Measurements from ENCODE around the gene FAM98B. TPM values are rescaled to one million over a fixed set of nuclear protein-coding genes. Genes with fewer than 3 reads are reported as not detected.

The FAM98B gene
- total RNA-seq, 1 experiment from 2014 or later, result 38.1 TPM

- Mint-ChIP-seq H3K27ac (no peak overlapping the region), H3K27me3 (ENCODE audit: low read depth) (no peaks in the 10 kb centered on the region), H3K36me3 (no peaks in the 10 kb centered on the region), H3K4me1 (peaks cover 6% of the 10 kb centered on the region), H3K9me3 (no peaks in the 10 kb centered on the region), H3K4me3 (no peak overlapping the region)
- TF ChIP-seq ZNF263 (CRISPR knock-in tag; IDR thresholded peaks at IDR 0.05; ENCODE audit: low read depth), result no peak
- TF ChIP-seq ELF4 (CRISPR knock-in tag; IDR thresholded peaks at IDR 0.05; ENCODE audit: low read depth), result no peak
- TF ChIP-seq ZSCAN18 (CRISPR knock-in tag; IDR thresholded peaks at IDR 0.05), result no peak
- TF ChIP-seq TEAD1 (CRISPR knock-in tag; IDR thresholded peaks at IDR 0.05), result no peak
- TF ChIP-seq IRF2 (CRISPR knock-in tag; IDR thresholded peaks at IDR 0.05; ENCODE audit: borderline replicate concordance, low read depth), result no peak
- ATAC-seq (no peak), DNase-seq (ENCODE audit: low spot score) (no peak)
- ChIA-PET CTCF (no interaction called here), POLR2A (no interaction called here)
These were observed 71.6 kb downstream of the FAM98B start for GRCh38 chr15:38525489-38525888.

DNA sequence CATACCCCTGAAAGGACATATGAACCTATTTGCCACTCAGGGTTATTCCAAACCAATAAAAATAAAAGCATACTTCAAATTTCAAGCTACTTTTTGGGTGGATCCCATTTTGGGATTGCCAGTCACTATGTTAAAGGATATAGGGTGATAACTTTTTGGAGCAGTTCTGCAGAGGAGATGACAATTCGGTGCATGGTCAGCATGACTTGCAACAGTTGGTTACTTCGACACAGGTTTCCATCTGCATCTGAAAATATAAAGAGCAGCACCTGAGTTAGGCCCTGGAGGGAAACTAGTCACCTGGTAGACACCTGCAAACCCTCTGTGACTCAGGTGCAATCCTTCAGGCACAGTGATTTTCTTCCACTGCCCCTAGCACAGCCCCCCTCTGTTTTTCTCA is 72.2 kb downstream of the FAM98B start:
- TF ChIP-seq ZNF219 (CRISPR knock-in tag; IDR thresholded peaks at IDR 0.05; ENCODE audit: borderline replicate concordance) (no peak), SMAD4 (CRISPR knock-in tag; IDR thresholded peaks at IDR 0.05) (no peak), ZNF671 (CRISPR knock-in tag; IDR thresholded peaks at IDR 0.05) (no peak), ZNF416 (CRISPR knock-in tag; IDR thresholded peaks at IDR 0.05) (no peak), ZBTB43 (CRISPR knock-in tag; IDR thresholded peaks at IDR 0.05) (no peak), OVOL2 (CRISPR knock-in tag; IDR thresholded peaks at IDR 0.05; ENCODE audit: borderline replicate concordance) (no peak), ATF6 (CRISPR knock-in tag; IDR thresholded peaks at IDR 0.05) (no peak), ATF1 (CRISPR knock-in tag; IDR thresholded peaks at IDR 0.05) (no peak)
- TF ChIP-seq, protein P1, sequence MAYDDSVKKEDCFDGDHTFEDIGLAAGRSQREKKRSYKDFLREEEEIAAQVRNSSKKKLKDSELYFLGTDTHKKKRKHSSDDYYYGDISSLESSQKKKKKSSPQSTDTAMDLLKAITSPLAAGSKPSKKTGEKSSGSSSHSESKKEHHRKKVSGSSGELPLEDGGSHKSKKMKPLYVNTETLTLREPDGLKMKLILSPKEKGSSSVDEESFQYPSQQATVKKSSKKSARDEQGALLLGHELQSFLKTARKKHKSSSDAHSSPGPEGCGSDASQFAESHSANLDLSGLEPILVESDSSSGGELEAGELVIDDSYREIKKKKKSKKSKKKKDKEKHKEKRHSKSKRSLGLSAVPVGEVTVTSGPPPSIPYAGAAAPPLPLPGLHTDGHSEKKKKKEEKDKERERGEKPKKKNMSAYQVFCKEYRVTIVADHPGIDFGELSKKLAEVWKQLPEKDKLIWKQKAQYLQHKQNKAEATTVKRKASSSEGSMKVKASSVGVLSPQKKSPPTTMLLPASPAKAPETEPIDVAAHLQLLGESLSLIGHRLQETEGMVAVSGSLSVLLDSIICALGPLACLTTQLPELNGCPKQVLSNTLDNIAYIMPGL (CRISPR knock-in tag; IDR thresholded peaks at IDR 0.05), result no peak
- TF ChIP-seq, protein P2, sequence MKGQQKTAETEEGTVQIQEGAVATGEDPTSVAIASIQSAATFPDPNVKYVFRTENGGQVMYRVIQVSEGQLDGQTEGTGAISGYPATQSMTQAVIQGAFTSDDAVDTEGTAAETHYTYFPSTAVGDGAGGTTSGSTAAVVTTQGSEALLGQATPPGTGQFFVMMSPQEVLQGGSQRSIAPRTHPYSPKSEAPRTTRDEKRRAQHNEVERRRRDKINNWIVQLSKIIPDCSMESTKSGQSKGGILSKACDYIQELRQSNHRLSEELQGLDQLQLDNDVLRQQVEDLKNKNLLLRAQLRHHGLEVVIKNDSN (CRISPR knock-in tag; IDR thresholded peaks at IDR 0.05), result no peak
- H3K4me3 Mint-ChIP-seq, result no peak overlapping the region
- no peaks in the 10 kb centered on the region for H3K36me3 Mint-ChIP-seq
- no peaks in the 10 kb centered on the region for H3K27me3 Mint-ChIP-seq (ENCODE audit: low read depth)
- H3K9me3 Mint-ChIP-seq, result no peaks in the 10 kb centered on the region
- ATAC-seq (no peak), DNase-seq (ENCODE audit: low spot score) (no peak)
- H3K4me1 Mint-ChIP-seq, result peaks cover 6% of the 10 kb centered on the region
- ChIA-PET CTCF (no interaction called here), POLR2A (no interaction called here)
- no peak overlapping the region for H3K27ac Mint-ChIP-seq

DNA sequence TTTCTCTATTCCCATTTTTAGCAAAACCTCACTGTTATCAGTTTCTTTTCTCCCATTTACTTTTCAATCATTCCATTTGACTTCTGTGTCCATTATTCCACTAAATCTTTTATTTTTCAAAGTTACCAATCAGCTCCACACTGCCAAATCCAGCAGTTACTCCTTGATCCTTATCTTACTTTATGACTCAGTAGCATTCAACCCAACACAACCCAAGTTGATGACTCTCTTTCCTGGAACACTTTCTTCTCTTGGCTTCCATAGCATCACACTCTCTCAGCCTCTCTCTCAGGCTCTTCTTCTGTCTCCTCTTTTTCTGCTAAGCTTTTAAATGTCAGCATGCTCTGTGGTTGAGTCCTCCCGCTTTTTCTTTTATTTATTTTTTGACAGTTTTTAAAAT is 74.4 kb downstream of the FAM98B start:
- no peak overlapping the region for H3K27ac Mint-ChIP-seq
- ChIA-PET CTCF (no interaction called here), POLR2A (no interaction called here)
- no peak overlapping the region for H3K4me3 Mint-ChIP-seq
- peaks cover 2% of the 10 kb centered on the region for H3K4me1 Mint-ChIP-seq
- H3K27me3 Mint-ChIP-seq (ENCODE audit: low read depth), result no peaks in the 10 kb centered on the region
- no peak for ATAC-seq
- H3K36me3 Mint-ChIP-seq, result no peaks in the 10 kb centered on the region
- DNase-seq (ENCODE audit: low spot score), result no peak
- TF ChIP-seq ZNF512 (CRISPR knock-in tag; IDR thresholded peaks at IDR 0.05; ENCODE audit: borderline replicate concordance) (no peak), ZNF232 (CRISPR knock-in tag; IDR thresholded peaks at IDR 0.05) (no peak), FOXP1 (CRISPR knock-in tag; IDR thresholded peaks at IDR 0.05; ENCODE audit: borderline replicate concordance) (no peak), OVOL2 (CRISPR knock-in tag; IDR thresholded peaks at IDR 0.05; ENCODE audit: borderline replicate concordance) (no peak), SP1 (CRISPR knock-in tag; conservative IDR thresholded peaks at IDR 0.05) (no peak), MAX (CRISPR knock-in tag; IDR thresholded peaks at IDR 0.05) (no peak)
- no peaks in the 10 kb centered on the region for H3K9me3 Mint-ChIP-seq
